Measurements from ENCODE around the gene ELL2. TPM values are rescaled to one million over a fixed set of nuclear protein-coding genes. Genes with fewer than 3 reads are reported as not detected.

ELL2 gene
- total and polyA plus RNA-seq, 8 donors, result 15.3 to 62.7 (median 24.3) TPM

- intact Hi-C loops (cut with DNase I), result no loop called here
- no peak for TF ChIP-seq CTCF (IDR thresholded peaks at IDR 0.05)
- Histone ChIP-seq H3K27ac (peak overlapping the region; percentile 93 to 94), H3K36me3 (no peaks in the 10 kb centered on the region), H3K27me3 (no peaks in the 10 kb centered on the region), H3K4me3 (peak overlapping the region; percentile 46 to 52), H3K9me3 (no peaks in the 10 kb centered on the region), H3K4me1 (peaks cover 19 to 61% of the 10 kb centered on the region in 2 donors)
- ATAC-seq (peak; percentile 5), DNase-seq (no peak)
Measured at GRCh38 chr5:95835682-95836385, 125.8 kb downstream of the ELL2 start.

Other genes with a start within 250 kb of the ELL2 start
- 10 to 100 TPM; 26.5 to 93.0 TPM for gene RHOBTB3, start 230.5 kb downstream of the ELL2 start, total RNA-seq
- 10 to 100 TPM; 55.0 to 71.7 (median 64.1) TPM for gene RHOBTB3, start 230.5 kb downstream of the ELL2 start, polyA plus RNA-seq (ENCODE audit: insufficient read length in 6 of 6)
- 10 to 100 TPM; 60.3 to 98.1 TPM for gene GLRX, start 139.1 kb downstream of the ELL2 start, total RNA-seq
- gene GLRX, start 139.1 kb downstream of the ELL2 start, polyA plus RNA-seq (ENCODE audit: insufficient read length in 6 of 6), result 10 to 100 TPM; 21.8 to 35.4 (median 27.7) TPM